Measurements from ENCODE around the gene LRRC52. TPM values are rescaled to one million over a fixed set of nuclear protein-coding genes. Genes with fewer than 3 reads are reported as not detected.

Gene LRRC52
- not detected in 2 replicates for total RNA-seq

GRCh38 chr1:165543532-165544438 is at the start of gene LRRC52:
Gene LRRC52, plus strand, starts transcription at chr1:165544000. Its CDS starts 297 bp downstream, at chr1:165544297.

Other genes starting within 250 kb of the LRRC52 start
- gene LMX1A, start 187.3 kb upstream of the LRRC52 start, total RNA-seq, result not detected in 2 replicates
- 1.2 TPM in 1 of 2 replicates, not detected in the other for gene RXRG, start 98.9 kb upstream of the LRRC52 start, total RNA-seq
- 215 and 246 TPM in 2 replicates for gene MGST3, start 87.2 kb downstream of the LRRC52 start, total RNA-seq
- 162 and 170 TPM in 2 replicates for gene ALDH9A1, start 154.6 kb downstream of the LRRC52 start, total RNA-seq
- gene TMCO1, start 224.9 kb downstream of the LRRC52 start, total RNA-seq, result 41.7 and 60.4 TPM in 2 replicates

All from bronchial smooth muscle cell (primary cell).